ENCODE measurements around the gene CWC27.
A peak's percentile ranks its signal among the peaks of the same experiment; 100 is the strongest.

CWC27 gene

DNA sequence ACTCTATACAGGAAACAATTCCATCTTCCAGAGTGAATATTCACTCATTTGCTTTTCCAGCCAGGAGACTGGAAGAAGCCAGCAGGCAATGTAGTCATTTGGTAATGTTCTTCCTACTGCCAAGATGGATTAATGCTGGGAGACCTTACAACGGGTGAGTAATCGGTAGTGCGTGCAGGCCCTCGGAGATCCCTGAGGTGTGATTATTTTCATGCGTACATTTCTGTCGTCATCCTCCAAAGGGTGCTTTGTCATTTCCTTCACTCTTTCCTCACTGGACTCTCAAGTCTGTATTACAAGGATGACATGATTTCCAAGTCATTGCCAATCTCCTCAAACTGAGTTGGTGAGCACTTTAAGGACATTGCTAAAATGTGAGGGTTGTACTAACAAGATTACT, 263.5 kb downstream of the CWC27 start:
- H3K36me3 ChIP-seq (ENCODE audit: control insufficient read depth, insufficient read depth, low read length) = no peaks in the 10 kb centered on the region
- no peak overlapping the region for H3K9ac ChIP-seq (ENCODE audit: low read depth, low read length)
- peaks cover 25% of the 10 kb centered on the region for H3K4me1 ChIP-seq (ENCODE audit: control insufficient read depth, insufficient read depth, low read length)
- H3K27me3 ChIP-seq (ENCODE audit: control insufficient read depth, insufficient read depth, low read length) = peaks cover 6% of the 10 kb centered on the region; the same call in 1 of the 2 replicates
- H3K9me3 ChIP-seq (ENCODE audit: control insufficient read depth, insufficient read depth, low read length) = no peaks in the 10 kb centered on the region
- H3K27ac ChIP-seq (ENCODE audit: low read depth, low read length) = no peak overlapping the region
- no peak overlapping the region for H3K4me3 ChIP-seq (ENCODE audit: low read depth, low read length)

DNA sequence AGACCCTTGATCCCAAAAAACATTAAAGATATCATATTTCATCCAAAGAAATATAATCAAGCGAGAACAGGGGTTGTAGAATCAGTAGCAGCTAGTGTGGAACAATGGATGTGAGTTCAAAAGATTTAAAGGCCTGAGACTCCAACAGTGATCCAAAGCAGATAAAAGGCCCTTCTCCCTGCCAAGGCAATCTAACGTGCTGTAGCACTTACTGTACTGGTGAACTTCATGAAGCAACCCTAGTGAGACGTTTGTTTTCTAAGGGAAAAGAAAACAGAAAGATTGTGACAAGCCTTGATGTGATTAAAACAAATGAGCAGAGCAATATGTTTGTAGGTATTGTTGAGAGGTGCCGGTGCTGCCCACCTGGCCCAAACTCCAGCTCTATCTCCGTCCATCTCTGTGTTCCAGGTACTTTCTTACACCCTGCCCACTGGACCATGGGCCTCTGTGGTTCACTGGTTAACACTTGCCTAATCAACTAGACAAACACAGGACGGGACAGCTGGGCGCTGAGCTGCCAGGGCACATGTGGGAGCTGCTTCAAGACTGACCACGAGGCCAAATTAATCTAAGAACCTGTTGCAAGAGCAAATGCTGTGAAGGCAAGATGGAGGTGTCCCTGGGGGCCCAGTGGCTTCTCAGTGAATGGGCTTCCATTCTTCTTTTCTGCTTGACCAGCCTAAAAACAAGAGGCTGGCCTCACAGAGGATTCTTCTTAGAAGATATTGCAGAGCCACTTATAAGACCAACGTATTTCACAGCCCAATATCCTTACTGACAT, 265.5 kb downstream of the CWC27 start:
- Histone ChIP-seq H3K9ac (ENCODE audit: low read depth, low read length) (no peak overlapping the region), H3K9me3 (ENCODE audit: control insufficient read depth, insufficient read depth, low read length) (no peaks in the 10 kb centered on the region), H3K27me3 (ENCODE audit: control insufficient read depth, insufficient read depth, low read length) (peaks cover 8% of the 10 kb centered on the region; the same call in 1 of the 2 replicates), H3K4me1 (ENCODE audit: control insufficient read depth, insufficient read depth, low read length) (peaks cover 18% of the 10 kb centered on the region), H3K36me3 (ENCODE audit: control insufficient read depth, insufficient read depth, low read length) (no peaks in the 10 kb centered on the region), H3K27ac (ENCODE audit: low read depth, low read length) (no peak overlapping the region), H3K4me3 (ENCODE audit: low read depth, low read length) (peak overlapping the region; percentile 76; the same call in 1 of the 2 replicates)

DNA sequence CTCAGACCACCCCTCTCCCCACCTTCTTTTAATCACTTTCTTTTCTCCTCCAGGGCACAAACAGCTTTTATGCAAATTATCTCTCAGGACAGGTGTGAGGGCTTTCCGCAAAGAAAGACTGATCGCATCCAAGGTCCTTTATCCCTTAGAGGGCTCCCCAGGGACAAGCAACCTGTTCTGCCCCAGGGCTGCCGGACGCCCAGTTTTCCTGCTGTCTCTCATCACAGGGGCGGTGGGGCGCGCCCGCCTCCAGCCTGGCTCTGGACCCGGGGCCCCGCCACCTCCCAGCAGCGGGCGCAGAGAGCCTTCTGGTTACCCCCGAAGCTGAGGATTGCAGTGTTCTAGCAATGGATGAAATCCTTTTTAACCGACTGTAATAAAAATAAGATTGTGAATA, 266.1 kb downstream of the CWC27 start:
- Histone ChIP-seq H3K36me3 (ENCODE audit: control insufficient read depth, insufficient read depth, low read length) (no peaks in the 10 kb centered on the region), H3K9ac (ENCODE audit: low read depth, low read length) (peak overlapping the region; percentile 80), H3K4me3 (ENCODE audit: low read depth, low read length) (peak overlapping the region; percentile 76), H3K27me3 (ENCODE audit: control insufficient read depth, insufficient read depth, low read length) (peaks cover 8% of the 10 kb centered on the region; the same call in 1 of the 2 replicates), H3K9me3 (ENCODE audit: control insufficient read depth, insufficient read depth, low read length) (no peaks in the 10 kb centered on the region), H3K27ac (ENCODE audit: low read depth, low read length) (peak overlapping the region; percentile 91), H3K4me1 (ENCODE audit: control insufficient read depth, insufficient read depth, low read length) (peaks cover 18% of the 10 kb centered on the region)

DNA sequence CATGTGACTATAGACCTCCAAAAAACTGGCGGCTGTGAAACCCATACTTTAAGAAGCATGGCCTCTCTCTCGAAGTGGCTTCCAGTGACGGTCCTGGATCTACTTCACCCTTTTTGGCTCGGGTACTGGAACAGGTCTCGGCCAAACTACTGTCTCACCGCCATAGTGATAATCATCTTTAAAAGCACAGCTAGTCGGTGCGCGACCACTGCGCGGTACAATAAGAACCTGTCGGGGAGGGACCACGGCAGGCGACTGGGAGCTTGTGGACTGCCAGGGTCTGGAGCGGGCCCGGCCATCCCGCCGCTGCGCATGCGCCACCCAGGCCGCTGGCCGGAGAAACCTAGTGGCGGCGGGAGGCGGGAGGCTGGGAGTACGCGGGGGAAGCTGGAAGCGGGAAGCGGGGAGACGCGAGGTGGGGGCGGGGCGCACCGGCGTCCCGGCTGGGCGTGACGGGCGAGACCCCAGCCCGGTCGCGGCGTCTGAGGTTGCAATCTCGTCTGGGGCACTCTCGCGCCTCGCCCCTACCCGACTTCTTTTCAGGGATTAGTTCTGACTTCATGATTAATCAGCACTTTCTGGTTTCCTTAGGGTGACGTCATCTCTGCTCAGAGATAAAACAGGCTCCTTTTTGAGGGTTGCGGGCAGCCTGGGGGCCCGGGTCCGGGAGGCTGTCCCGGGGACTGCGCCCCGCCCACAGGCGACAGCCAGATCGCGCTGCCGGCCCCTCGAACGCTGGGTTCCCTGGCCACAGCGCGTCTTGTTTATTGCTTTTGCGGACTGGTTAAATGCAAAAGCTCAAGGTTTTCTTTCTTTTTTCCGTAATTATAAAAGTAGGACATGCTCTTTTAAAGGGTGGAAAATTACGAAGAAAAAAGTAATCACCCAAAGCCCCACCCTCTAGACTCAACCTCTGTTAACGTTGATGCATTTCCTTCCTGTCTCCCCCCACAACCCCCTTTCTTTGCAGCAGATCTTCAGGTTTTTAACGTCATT, 266.8 kb downstream of the CWC27 start:
- peaks cover 8% of the 10 kb centered on the region; the same call in 1 of the 2 replicates for H3K27me3 ChIP-seq (ENCODE audit: control insufficient read depth, insufficient read depth, low read length)
- H3K4me3 ChIP-seq (ENCODE audit: low read depth, low read length) = peak overlapping the region; percentile 76
- H3K27ac ChIP-seq (ENCODE audit: low read depth, low read length) = peak overlapping the region; percentile 91
- peaks cover 18% of the 10 kb centered on the region for H3K4me1 ChIP-seq (ENCODE audit: control insufficient read depth, insufficient read depth, low read length)
- no peaks in the 10 kb centered on the region for H3K36me3 ChIP-seq (ENCODE audit: control insufficient read depth, insufficient read depth, low read length)
- H3K9me3 ChIP-seq (ENCODE audit: control insufficient read depth, insufficient read depth, low read length) = no peaks in the 10 kb centered on the region
- H3K9ac ChIP-seq (ENCODE audit: low read depth, low read length) = peak overlapping the region; percentile 80

DNA sequence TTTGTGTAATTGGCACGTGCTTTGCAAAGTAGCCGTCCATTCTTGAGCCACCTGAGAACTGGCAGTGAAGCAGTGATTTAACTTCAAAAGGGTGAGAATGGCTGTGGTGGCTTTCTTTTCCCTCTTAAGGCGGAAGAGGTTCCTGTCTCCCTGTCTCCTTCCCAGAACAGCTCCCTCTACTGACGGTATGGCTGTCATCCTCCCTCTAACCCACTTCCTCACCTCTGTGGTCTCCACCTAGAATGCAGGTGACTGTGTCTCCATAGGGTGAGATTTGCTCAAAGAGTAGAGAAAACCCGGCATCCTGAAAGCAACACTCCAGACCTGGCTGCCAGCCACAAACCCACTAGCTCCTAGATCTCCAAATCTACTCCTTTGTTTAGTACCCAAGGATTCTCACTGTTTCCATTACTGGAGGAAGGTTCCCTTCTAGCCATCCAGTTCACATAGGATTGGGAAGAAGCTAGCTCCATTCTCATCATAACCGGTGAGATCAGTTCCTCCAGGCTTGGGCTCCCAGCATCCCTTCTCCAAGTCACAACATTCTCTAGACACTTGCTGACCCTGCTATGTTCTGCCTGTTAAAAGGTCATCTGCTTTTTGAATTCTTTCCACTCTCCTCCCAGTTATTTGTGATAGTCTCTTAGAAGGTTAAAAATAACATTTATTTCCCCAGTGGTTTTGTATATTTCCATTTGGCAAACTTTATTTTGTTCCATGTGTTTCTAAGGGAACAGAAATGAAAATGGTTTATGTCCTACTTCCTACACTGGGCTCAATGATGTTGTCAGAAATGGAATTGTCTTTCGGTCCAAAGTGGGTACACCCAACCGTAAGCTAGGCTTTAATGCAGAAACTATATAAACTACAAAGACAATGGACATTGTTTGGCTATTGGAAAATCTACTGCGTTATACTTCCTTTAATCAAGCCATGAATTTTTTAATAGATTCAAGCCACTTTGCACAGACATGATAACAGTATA, 269.4 kb downstream of the CWC27 start:
- H3K4me1 ChIP-seq (ENCODE audit: control insufficient read depth, insufficient read depth, low read length) = peaks cover 18% of the 10 kb centered on the region
- H3K4me3 ChIP-seq (ENCODE audit: low read depth, low read length) = no peak overlapping the region
- H3K36me3 ChIP-seq (ENCODE audit: control insufficient read depth, insufficient read depth, low read length) = no peaks in the 10 kb centered on the region
- no peak overlapping the region for H3K9ac ChIP-seq (ENCODE audit: low read depth, low read length)
- H3K27me3 ChIP-seq (ENCODE audit: control insufficient read depth, insufficient read depth, low read length) = peaks cover 8% of the 10 kb centered on the region; the same call in 1 of the 2 replicates
- no peaks in the 10 kb centered on the region for H3K9me3 ChIP-seq (ENCODE audit: control insufficient read depth, insufficient read depth, low read length)
- H3K27ac ChIP-seq (ENCODE audit: low read depth, low read length) = peak overlapping the region; percentile 1

DNA sequence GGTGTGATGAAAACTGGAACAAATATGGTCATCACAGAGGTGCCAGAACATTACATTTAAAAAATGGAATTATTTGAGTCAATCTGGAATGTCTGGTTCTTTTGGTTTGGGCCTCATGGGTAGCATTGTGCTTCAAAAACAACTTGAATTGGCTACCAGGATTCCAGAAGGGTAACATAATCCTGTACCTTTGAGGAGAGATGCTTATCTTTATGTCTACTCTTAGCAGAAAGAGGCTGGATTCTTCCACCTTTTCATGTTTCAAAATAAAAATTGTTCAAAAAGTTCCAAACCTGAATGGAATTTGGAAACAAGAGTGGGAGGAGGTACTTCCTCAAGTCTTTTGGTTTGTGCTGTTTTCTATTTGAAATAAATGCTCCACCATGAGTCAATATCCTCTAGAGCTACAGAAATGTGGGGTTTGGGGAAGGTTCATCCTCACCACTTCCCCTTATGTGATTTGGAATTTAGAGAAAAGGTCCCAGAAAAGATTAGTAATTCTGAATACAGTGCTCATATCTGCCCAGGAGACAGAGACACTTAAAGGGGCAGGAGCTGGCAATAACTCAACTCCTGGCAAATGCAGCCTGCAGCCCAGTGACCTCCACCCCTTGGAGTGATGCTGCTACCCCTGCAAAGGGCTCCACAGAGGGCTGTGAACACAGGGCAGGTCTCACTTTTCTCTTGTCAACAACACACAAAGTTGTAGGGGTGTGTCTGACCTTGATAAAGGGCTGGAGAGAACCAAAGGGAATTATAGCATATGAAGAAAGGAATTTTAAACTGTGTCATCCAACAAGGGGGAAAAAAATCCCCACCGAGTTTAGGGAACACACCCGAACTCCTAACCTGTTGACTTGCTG, 272.8 kb downstream of the CWC27 start:
- Histone ChIP-seq H3K4me3 (ENCODE audit: low read depth, low read length) (no peak overlapping the region), H3K4me1 (ENCODE audit: control insufficient read depth, insufficient read depth, low read length) (peaks cover 1% of the 10 kb centered on the region; the same call in 1 of the 2 replicates), H3K27me3 (ENCODE audit: control insufficient read depth, insufficient read depth, low read length) (0 out of 2 replicates have a peak, but pooled peaks cover 8% of the 10 kb centered on the region), H3K9me3 (ENCODE audit: control insufficient read depth, insufficient read depth, low read length) (no peaks in the 10 kb centered on the region), H3K27ac (ENCODE audit: low read depth, low read length) (no peak overlapping the region), H3K9ac (ENCODE audit: low read depth, low read length) (no peak overlapping the region), H3K36me3 (ENCODE audit: control insufficient read depth, insufficient read depth, low read length) (no peaks in the 10 kb centered on the region)

DNA sequence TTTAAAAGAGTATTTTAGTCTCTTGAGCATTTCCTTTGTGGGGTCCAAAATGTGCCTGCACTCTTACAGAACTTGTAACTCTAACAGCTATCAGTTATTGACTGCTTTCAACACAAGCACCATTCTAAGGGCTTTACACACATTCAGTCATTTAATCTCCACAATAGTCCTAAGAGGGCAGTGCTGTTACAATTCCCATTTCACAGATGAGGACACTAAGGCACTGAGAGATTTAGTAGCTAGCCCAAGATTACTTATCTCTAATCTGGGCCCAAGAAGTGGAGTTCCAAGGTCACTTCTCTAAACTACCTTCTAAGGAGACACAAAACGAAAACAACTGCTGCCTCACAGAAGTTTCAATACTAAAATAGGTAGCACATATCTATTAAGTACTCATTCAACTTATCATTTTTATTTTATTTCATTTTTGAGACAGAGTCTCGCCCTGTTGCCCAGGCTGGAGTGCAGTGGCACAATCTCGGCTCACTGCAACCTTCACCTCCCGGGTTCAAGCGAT, 275.2 kb downstream of the CWC27 start:
- Histone ChIP-seq H3K9ac (ENCODE audit: low read depth, low read length) (no peak overlapping the region), H3K36me3 (ENCODE audit: control insufficient read depth, insufficient read depth, low read length) (no peaks in the 10 kb centered on the region), H3K27ac (ENCODE audit: low read depth, low read length) (no peak overlapping the region), H3K27me3 (ENCODE audit: control insufficient read depth, insufficient read depth, low read length) (no peaks in the 10 kb centered on the region), H3K9me3 (ENCODE audit: control insufficient read depth, insufficient read depth, low read length) (no peaks in the 10 kb centered on the region), H3K4me1 (ENCODE audit: control insufficient read depth, insufficient read depth, low read length) (no peaks in the 10 kb centered on the region), H3K4me3 (ENCODE audit: low read depth, low read length) (no peak overlapping the region)

DNA sequence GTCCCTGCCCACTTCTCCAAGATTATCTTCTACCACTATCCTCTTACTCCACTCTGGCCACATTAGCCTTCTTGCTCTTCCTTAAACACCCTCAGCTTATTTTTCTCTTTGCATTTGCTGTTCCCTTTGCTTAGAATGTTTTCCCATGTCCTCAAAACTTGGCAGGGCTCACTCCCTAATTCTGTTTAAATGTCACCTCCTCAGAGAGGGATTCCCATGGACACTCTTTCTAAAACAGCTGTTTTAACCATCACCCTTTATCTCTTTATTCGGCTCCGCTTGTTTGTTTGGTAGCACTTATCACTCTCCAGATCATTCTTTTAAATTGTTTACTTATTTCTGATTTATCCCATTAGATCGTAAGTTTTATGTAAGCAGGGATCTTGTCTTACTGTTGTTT, 278.5 kb downstream of the CWC27 start:
- Histone ChIP-seq H3K9me3 (ENCODE audit: control insufficient read depth, insufficient read depth, low read length) (no peaks in the 10 kb centered on the region), H3K9ac (ENCODE audit: low read depth, low read length) (no peak overlapping the region), H3K27me3 (ENCODE audit: control insufficient read depth, insufficient read depth, low read length) (no peaks in the 10 kb centered on the region), H3K4me1 (ENCODE audit: control insufficient read depth, insufficient read depth, low read length) (no peaks in the 10 kb centered on the region), H3K36me3 (ENCODE audit: control insufficient read depth, insufficient read depth, low read length) (no peaks in the 10 kb centered on the region), H3K27ac (ENCODE audit: low read depth, low read length) (no peak overlapping the region), H3K4me3 (ENCODE audit: low read depth, low read length) (no peak overlapping the region)

DNA sequence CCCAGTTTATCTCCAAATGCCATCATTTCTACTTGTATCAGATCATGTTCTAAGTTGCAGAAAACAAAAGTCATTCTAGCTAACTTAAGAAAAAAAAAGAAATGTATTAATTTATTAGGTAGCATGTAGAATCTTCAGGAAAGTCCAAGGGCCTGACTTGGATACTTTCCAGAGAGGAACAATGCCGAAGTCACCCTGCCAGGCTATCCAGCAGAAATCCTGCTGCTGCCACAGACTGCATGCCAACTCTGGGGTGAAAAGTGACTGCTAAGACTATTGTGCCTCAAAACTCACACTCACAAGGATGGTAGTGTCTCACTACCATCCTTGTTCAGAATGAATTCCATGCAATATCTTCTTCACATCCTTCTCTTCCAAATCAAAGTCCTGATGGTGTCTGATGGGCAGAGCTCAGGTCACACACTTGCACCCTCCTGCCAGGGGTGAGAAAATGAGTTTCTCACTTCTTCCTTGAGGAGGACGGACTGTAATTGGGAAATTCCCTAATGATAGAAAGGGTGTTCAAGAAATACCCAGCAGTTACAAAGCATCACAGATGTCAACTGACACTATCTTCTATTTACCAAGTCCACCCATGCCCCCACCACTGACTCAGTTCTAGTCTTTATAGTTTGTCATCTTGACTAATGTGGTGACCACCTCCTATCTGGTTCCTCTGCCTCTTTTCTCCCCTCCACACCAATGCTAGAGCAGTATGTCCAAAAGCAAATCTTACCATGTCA, 279.4 kb downstream of the CWC27 start:
- Histone ChIP-seq H3K36me3 (ENCODE audit: control insufficient read depth, insufficient read depth, low read length) (no peaks in the 10 kb centered on the region), H3K27me3 (ENCODE audit: control insufficient read depth, insufficient read depth, low read length) (no peaks in the 10 kb centered on the region), H3K9ac (ENCODE audit: low read depth, low read length) (no peak overlapping the region), H3K4me3 (ENCODE audit: low read depth, low read length) (no peak overlapping the region), H3K9me3 (ENCODE audit: control insufficient read depth, insufficient read depth, low read length) (no peaks in the 10 kb centered on the region), H3K4me1 (ENCODE audit: control insufficient read depth, insufficient read depth, low read length) (no peaks in the 10 kb centered on the region), H3K27ac (ENCODE audit: low read depth, low read length) (no peak overlapping the region)

All from HUES48 (cell line).